ENCODE measurements around the gene OR2F2. TPM values are rescaled to one million over a fixed set of nuclear protein-coding genes. Genes with fewer than 3 reads are reported as not detected.

OR2F2 gene
- total RNA-seq, 4 donors from 2014 or later = not detected

GRCh38 chr7:143975617-143976016, 40.6 kb downstream of the OR2F2 start:
- no peak for TF ChIP-seq CTCF (IDR thresholded peaks at IDR 0.05)
- no peak for TF ChIP-seq POLR2A (IDR thresholded peaks at IDR 0.05)
- TF ChIP-seq EP300 (IDR thresholded peaks at IDR 0.05) = no peak
- no peaks in the 10 kb centered on the region for H3K36me3 ChIP-seq
- H3K4me3 ChIP-seq = no peak overlapping the region

GRCh38 chr7:143978585-143978984, 43.6 kb downstream of the OR2F2 start:
- Histone ChIP-seq H3K27ac (no peak overlapping the region), H3K4me1 (no peaks in the 10 kb centered on the region), H3K4me3 (no peak overlapping the region), H3K27me3 (no peaks in the 10 kb centered on the region), H3K36me3 (no peaks in the 10 kb centered on the region), H3K9me3 (no peaks in the 10 kb centered on the region)
- WGBS, 2 donors = 64 to 68% methylated on average over 2 of the region's 2 CpGs
- no peak for DNase-seq (ENCODE audit: low spot score in 2 of 2)
- TF ChIP-seq POLR2A (IDR thresholded peaks at IDR 0.05) (no peak), EP300 (IDR thresholded peaks at IDR 0.05) (no peak), CTCF (IDR thresholded peaks at IDR 0.05) (no peak)

More at GRCh38 chr7:143975617-143976016, 40.6 kb downstream of the OR2F2 start:
- DNase-seq (ENCODE audit: low spot score in 2 of 2) = no peak
- H3K27me3 ChIP-seq = no peaks in the 10 kb centered on the region
- no peaks in the 10 kb centered on the region for H3K4me1 ChIP-seq
- no peak overlapping the region for H3K27ac ChIP-seq
- H3K9me3 ChIP-seq = no peaks in the 10 kb centered on the region
- 48 to 80% methylated on average over 1 of the region's 1 CpG for WGBS, 2 donors

- Histone ChIP-seq H3K27me3 (no peaks in the 10 kb centered on the region), H3K4me1 (no peaks in the 10 kb centered on the region), H3K9me3 (no peaks in the 10 kb centered on the region), H3K36me3 (no peaks in the 10 kb centered on the region), H3K4me3 (no peak overlapping the region), H3K27ac (no peak overlapping the region)
- WGBS, 2 donors = 60 to 81% methylated on average over 1 of the region's 1 CpG
- TF ChIP-seq POLR2A (IDR thresholded peaks at IDR 0.05) = no peak
- TF ChIP-seq EP300 (IDR thresholded peaks at IDR 0.05) = no peak
- no peak for TF ChIP-seq CTCF (IDR thresholded peaks at IDR 0.05)
- no peak for DNase-seq (ENCODE audit: low spot score in 2 of 2)
Measured at GRCh38 chr7:143979359-143979758, 44.3 kb downstream of the OR2F2 start.

- Histone ChIP-seq H3K36me3 (no peaks in the 10 kb centered on the region), H3K27me3 (no peaks in the 10 kb centered on the region), H3K9me3 (no peaks in the 10 kb centered on the region), H3K4me3 (no peak overlapping the region), H3K4me1 (no peaks in the 10 kb centered on the region), H3K27ac (no peak overlapping the region)
- DNase-seq (ENCODE audit: low spot score in 2 of 2) = no peak
- WGBS, 2 donors = 67 to 82% methylated on average over 2 of the region's 2 CpGs
- TF ChIP-seq EP300 (IDR thresholded peaks at IDR 0.05) = no peak
- no peak for TF ChIP-seq CTCF (IDR thresholded peaks at IDR 0.05)
- no peak for TF ChIP-seq POLR2A (IDR thresholded peaks at IDR 0.05)
Measured at GRCh38 chr7:143979998-143980397, 45.0 kb downstream of the OR2F2 start.

- no peaks in the 10 kb centered on the region for H3K36me3 ChIP-seq
- 86 to 94% methylated on average over 10 of the region's 10 CpGs for WGBS, 2 donors
- no peaks in the 10 kb centered on the region for H3K4me1 ChIP-seq
- H3K27me3 ChIP-seq = no peaks in the 10 kb centered on the region
- no peaks in the 10 kb centered on the region for H3K9me3 ChIP-seq
- no peak overlapping the region for H3K27ac ChIP-seq
- no peak for TF ChIP-seq EP300 (IDR thresholded peaks at IDR 0.05)
- TF ChIP-seq POLR2A (IDR thresholded peaks at IDR 0.05) = no peak
- no peak for TF ChIP-seq CTCF (IDR thresholded peaks at IDR 0.05)
- no peak for DNase-seq (ENCODE audit: low spot score in 2 of 2)
- H3K4me3 ChIP-seq = no peak overlapping the region
Measured at GRCh38 chr7:143980746-143981510, 45.9 kb downstream of the OR2F2 start.

Measured in tibial nerve (tissue), 4 donors.